ENCODE measurements around the gene SYT5.

DNA sequence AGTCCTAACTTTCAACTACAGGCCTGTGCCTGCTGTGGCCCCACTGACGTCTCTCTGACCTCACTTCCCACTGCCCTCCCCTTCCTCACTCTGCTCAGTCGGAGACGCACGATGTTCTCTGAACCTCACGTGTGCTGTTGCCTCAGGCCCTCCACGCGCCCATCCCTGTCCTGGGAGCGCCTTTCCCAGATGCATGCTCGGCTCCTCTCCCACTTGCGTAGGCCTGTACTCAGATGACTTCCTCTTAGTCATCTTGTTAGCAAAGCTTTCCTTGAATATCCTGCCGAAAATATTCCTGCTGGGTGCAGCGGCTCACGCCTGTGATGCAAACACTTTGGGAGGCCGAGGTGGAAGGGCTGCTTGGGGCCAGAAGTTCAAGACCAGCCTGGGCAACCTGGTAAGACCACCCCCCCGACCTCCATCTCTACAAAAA, 9.3 kb upstream of the SYT5 start:
- TF ChIP-seq, protein P1, sequence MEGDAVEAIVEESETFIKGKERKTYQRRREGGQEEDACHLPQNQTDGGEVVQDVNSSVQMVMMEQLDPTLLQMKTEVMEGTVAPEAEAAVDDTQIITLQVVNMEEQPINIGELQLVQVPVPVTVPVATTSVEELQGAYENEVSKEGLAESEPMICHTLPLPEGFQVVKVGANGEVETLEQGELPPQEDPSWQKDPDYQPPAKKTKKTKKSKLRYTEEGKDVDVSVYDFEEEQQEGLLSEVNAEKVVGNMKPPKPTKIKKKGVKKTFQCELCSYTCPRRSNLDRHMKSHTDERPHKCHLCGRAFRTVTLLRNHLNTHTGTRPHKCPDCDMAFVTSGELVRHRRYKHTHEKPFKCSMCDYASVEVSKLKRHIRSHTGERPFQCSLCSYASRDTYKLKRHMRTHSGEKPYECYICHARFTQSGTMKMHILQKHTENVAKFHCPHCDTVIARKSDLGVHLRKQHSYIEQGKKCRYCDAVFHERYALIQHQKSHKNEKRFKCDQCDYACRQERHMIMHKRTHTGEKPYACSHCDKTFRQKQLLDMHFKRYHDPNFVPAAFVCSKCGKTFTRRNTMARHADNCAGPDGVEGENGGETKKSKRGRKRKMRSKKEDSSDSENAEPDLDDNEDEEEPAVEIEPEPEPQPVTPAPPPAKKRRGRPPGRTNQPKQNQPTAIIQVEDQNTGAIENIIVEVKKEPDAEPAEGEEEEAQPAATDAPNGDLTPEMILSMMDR (IDR thresholded peaks at IDR 0.05), result no peak
- TF ChIP-seq POLR2A (IDR thresholded peaks at IDR 0.05) (no peak), POLR2AphosphoS5 (IDR thresholded peaks at IDR 0.05) (peak; percentile 26)

Data from prostate gland (tissue), 2 donors.